ENCODE data around the gene FXYD7. TPM values are rescaled to one million over a fixed set of nuclear protein-coding genes. Genes with fewer than 3 reads are reported as not detected.
"Not testable (repeated sequence)": the region's sequence is repeated elsewhere in the genome, so short reads cannot be mapped to it uniquely, and the experiment has no call there.

FXYD7 gene
- total RNA-seq, 2 donors from 2014 or later = 17.1 to 20.6 TPM

- H3K27me3 Mint-ChIP-seq = no peaks in the 10 kb centered on the region
- peaks cover 2% of the 10 kb centered on the region for H3K36me3 Mint-ChIP-seq (ENCODE audit: low read depth)
- DNase-seq (no peak), ATAC-seq (no peak)
- H3K4me1 Mint-ChIP-seq = peaks cover 11% of the 10 kb centered on the region
- no peak overlapping the region for H3K27ac Mint-ChIP-seq
- H3K4me3 Mint-ChIP-seq = no peak overlapping the region
- no peaks in the 10 kb centered on the region for H3K9me3 ChIP-seq (ENCODE audit: control insufficient read depth, low read length, poor library complexity, severe bottlenecking)
Measured at GRCh38 chr19:35125749-35126623, 17.1 kb upstream of the FXYD7 start.

GRCh38 chr19:35126624-35126959 lies 16.5 kb upstream of the FXYD7 start:
- H3K9me3 ChIP-seq (ENCODE audit: control insufficient read depth, low read length, poor library complexity, severe bottlenecking) = no peaks in the 10 kb centered on the region
- no peak for ATAC-seq
- H3K4me1 Mint-ChIP-seq = peaks cover 11% of the 10 kb centered on the region
- H3K4me3 Mint-ChIP-seq = no peak overlapping the region
- DNase-seq = no peak
- no peak overlapping the region for H3K27ac Mint-ChIP-seq
- peaks cover 2% of the 10 kb centered on the region for H3K36me3 Mint-ChIP-seq (ENCODE audit: low read depth)
- no peaks in the 10 kb centered on the region for H3K27me3 Mint-ChIP-seq

- no peak overlapping the region for H3K27ac Mint-ChIP-seq
- ATAC-seq = no peak
Measured at GRCh38 chr19:35127871-35128270, 15.2 kb upstream of the FXYD7 start.

GRCh38 chr19:35128398-35129057 lies 14.5 kb upstream of the FXYD7 start:
- Mint-ChIP-seq H3K36me3 (ENCODE audit: low read depth) (peaks cover 2% of the 10 kb centered on the region), H3K4me1 (peaks cover 11% of the 10 kb centered on the region), H3K27ac (no peak overlapping the region), H3K4me3 (no peak overlapping the region), H3K27me3 (no peaks in the 10 kb centered on the region)
- no peaks in the 10 kb centered on the region for H3K9me3 ChIP-seq (ENCODE audit: control insufficient read depth, low read length, poor library complexity, severe bottlenecking)
- DNase-seq = no peak
- no peak for ATAC-seq

More at GRCh38 chr19:35127871-35128270, 15.2 kb upstream of the FXYD7 start:
- Mint-ChIP-seq H3K27me3 (no peaks in the 10 kb centered on the region), H3K4me3 (no peak overlapping the region), H3K36me3 (ENCODE audit: low read depth) (peaks cover 2% of the 10 kb centered on the region), H3K4me1 (peaks cover 11% of the 10 kb centered on the region)
- no peak for DNase-seq
- no peaks in the 10 kb centered on the region for H3K9me3 ChIP-seq (ENCODE audit: control insufficient read depth, low read length, poor library complexity, severe bottlenecking)

- H3K9me3 ChIP-seq (ENCODE audit: control insufficient read depth, low read length, poor library complexity, severe bottlenecking); H3K4me3 Mint-ChIP-seq; H3K27ac Mint-ChIP-seq; ATAC-seq; DNase-seq; H3K27me3 Mint-ChIP-seq; H3K36me3 Mint-ChIP-seq (ENCODE audit: low read depth); H3K4me1 Mint-ChIP-seq: not testable (repeated sequence)
Measured at GRCh38 chr19:35129724-35130274, 13.3 kb upstream of the FXYD7 start.

GRCh38 chr19:35130761-35131720 lies 12.0 kb upstream of the FXYD7 start:
- H3K4me3 Mint-ChIP-seq = no peak overlapping the region
- ATAC-seq = no peak
- peaks cover 3% of the 10 kb centered on the region for H3K4me1 Mint-ChIP-seq
- peaks cover 2% of the 10 kb centered on the region for H3K36me3 Mint-ChIP-seq (ENCODE audit: low read depth)
- H3K9me3 ChIP-seq (ENCODE audit: control insufficient read depth, low read length, poor library complexity, severe bottlenecking) = no peaks in the 10 kb centered on the region
- H3K27ac Mint-ChIP-seq = no peak overlapping the region
- no peaks in the 10 kb centered on the region for H3K27me3 Mint-ChIP-seq
- no peak for DNase-seq

GRCh38 chr19:35132254-35132653 lies 10.8 kb upstream of the FXYD7 start:
- no peak overlapping the region for H3K27ac Mint-ChIP-seq
- H3K36me3 Mint-ChIP-seq (ENCODE audit: low read depth) = peaks cover 2% of the 10 kb centered on the region
- H3K9me3 ChIP-seq (ENCODE audit: control insufficient read depth, low read length, poor library complexity, severe bottlenecking) = no peaks in the 10 kb centered on the region
- no peaks in the 10 kb centered on the region for H3K27me3 Mint-ChIP-seq
- ATAC-seq (no peak), DNase-seq (no peak)
- peaks cover 3% of the 10 kb centered on the region for H3K4me1 Mint-ChIP-seq
- no peak overlapping the region for H3K4me3 Mint-ChIP-seq

- H3K27me3 Mint-ChIP-seq = no peaks in the 10 kb centered on the region
- ATAC-seq = no peak
- H3K4me3 Mint-ChIP-seq = no peak overlapping the region
- H3K9me3 ChIP-seq (ENCODE audit: control insufficient read depth, low read length, poor library complexity, severe bottlenecking) = no peaks in the 10 kb centered on the region
- peaks cover 2% of the 10 kb centered on the region for H3K36me3 Mint-ChIP-seq (ENCODE audit: low read depth)
- DNase-seq = no peak
- no peak overlapping the region for H3K27ac Mint-ChIP-seq
- peaks cover 7% of the 10 kb centered on the region for H3K4me1 Mint-ChIP-seq
Measured at GRCh38 chr19:35133826-35134225, 9.2 kb upstream of the FXYD7 start.

GRCh38 chr19:35134601-35135242 lies 8.3 kb upstream of the FXYD7 start, which contains the start of gene LGI4:
LGI4 (minus strand) TSS chr19:35135059; CDS start chr19:35134680, 379 bp downstream.
- Mint-ChIP-seq H3K27me3 (no peaks in the 10 kb centered on the region), H3K4me1 (peaks cover 7% of the 10 kb centered on the region), H3K4me3 (no peak within 1 kb of the TSS), H3K36me3 (ENCODE audit: low read depth) (peaks cover 2% of the 10 kb centered on the region), H3K27ac (peak within 1 kb of the TSS; percentile 10)
- DNase-seq (no peak), ATAC-seq (no peak)
- no peaks in the 10 kb centered on the region for H3K9me3 ChIP-seq (ENCODE audit: control insufficient read depth, low read length, poor library complexity, severe bottlenecking)

- Mint-ChIP-seq H3K4me1 (peaks cover 7% of the 10 kb centered on the region), H3K4me3 (no peak overlapping the region), H3K27ac (no peak overlapping the region), H3K27me3 (no peaks in the 10 kb centered on the region), H3K36me3 (ENCODE audit: low read depth) (peaks cover 2% of the 10 kb centered on the region)
- no peaks in the 10 kb centered on the region for H3K9me3 ChIP-seq (ENCODE audit: control insufficient read depth, low read length, poor library complexity, severe bottlenecking)
- peak; percentile 86 for ATAC-seq
- DNase-seq = peak; percentile 34 to 56 (median 39)
Measured at GRCh38 chr19:35135389-35135909, 7.6 kb upstream of the FXYD7 start.

GRCh38 chr19:35136231-35136630 lies 6.8 kb upstream of the FXYD7 start:
- Mint-ChIP-seq H3K36me3 (ENCODE audit: low read depth) (peaks cover 2% of the 10 kb centered on the region), H3K4me1 (peaks cover 13% of the 10 kb centered on the region), H3K27me3 (no peaks in the 10 kb centered on the region), H3K27ac (no peak overlapping the region), H3K4me3 (no peak overlapping the region)
- no peaks in the 10 kb centered on the region for H3K9me3 ChIP-seq (ENCODE audit: control insufficient read depth, low read length, poor library complexity, severe bottlenecking)
- no peak for DNase-seq
- no peak for ATAC-seq

GRCh38 chr19:35136977-35137702 lies 5.9 kb upstream of the FXYD7 start:
- Mint-ChIP-seq H3K36me3 (ENCODE audit: low read depth) (peaks cover 2% of the 10 kb centered on the region), H3K4me1 (peaks cover 17% of the 10 kb centered on the region), H3K27me3 (no peaks in the 10 kb centered on the region), H3K27ac (no peak overlapping the region), H3K4me3 (no peak overlapping the region)
- DNase-seq (no peak), ATAC-seq (no peak)
- no peaks in the 10 kb centered on the region for H3K9me3 ChIP-seq (ENCODE audit: control insufficient read depth, low read length, poor library complexity, severe bottlenecking)
